Measurements from ENCODE around the gene SPATA31D3. TPM values are rescaled to one million over a fixed set of nuclear protein-coding genes. Genes with fewer than 3 reads are reported as not detected.
"Not testable (repeated sequence)": the region's sequence is repeated elsewhere in the genome, so short reads cannot be mapped to it uniquely, and the experiment has no call there.

Gene SPATA31D3
- total RNA-seq = not detected

- H3K36me3 Mint-ChIP-seq (ENCODE audit: low read depth); H3K27me3 Mint-ChIP-seq; POLR2A ChIA-PET; H3K9me3 Mint-ChIP-seq; H3K27ac Mint-ChIP-seq; H3K4me3 Mint-ChIP-seq; DNase-seq; H3K4me1 Mint-ChIP-seq; CTCF ChIA-PET: not testable (repeated sequence)
Measured at GRCh38 chr9:81943393-81943792, at the start of gene SPATA31D3. SPATA31D3 (plus strand) TSS chr9:81943500; CDS start chr9:81943586, 86 bp downstream.

- H3K27ac Mint-ChIP-seq = no peak overlapping the region
- ChIA-PET POLR2A (no interaction called here), CTCF (interaction anchor here (0.6 kb wide), 2 partner anchors 1307 to 1675 kb away, joined by 3 to 4 read pairs; no protein-coding TSS in a partner anchor)
- H3K36me3 Mint-ChIP-seq (ENCODE audit: low read depth) = no peaks in the 10 kb centered on the region
- H3K9me3 Mint-ChIP-seq = peaks cover 5% of the 10 kb centered on the region
- DNase-seq = no peak
- no peaks in the 10 kb centered on the region for H3K27me3 Mint-ChIP-seq
- H3K4me3 Mint-ChIP-seq = no peak overlapping the region
- H3K4me1 Mint-ChIP-seq = no peaks in the 10 kb centered on the region
Measured at GRCh38 chr9:81893929-81894328, 49.4 kb upstream of the SPATA31D3 start.

GRCh38 chr9:81894891-81895290, 48.4 kb upstream of the SPATA31D3 start:
- H3K4me1 Mint-ChIP-seq = no peaks in the 10 kb centered on the region
- POLR2A ChIA-PET = no interaction called here

DNA sequence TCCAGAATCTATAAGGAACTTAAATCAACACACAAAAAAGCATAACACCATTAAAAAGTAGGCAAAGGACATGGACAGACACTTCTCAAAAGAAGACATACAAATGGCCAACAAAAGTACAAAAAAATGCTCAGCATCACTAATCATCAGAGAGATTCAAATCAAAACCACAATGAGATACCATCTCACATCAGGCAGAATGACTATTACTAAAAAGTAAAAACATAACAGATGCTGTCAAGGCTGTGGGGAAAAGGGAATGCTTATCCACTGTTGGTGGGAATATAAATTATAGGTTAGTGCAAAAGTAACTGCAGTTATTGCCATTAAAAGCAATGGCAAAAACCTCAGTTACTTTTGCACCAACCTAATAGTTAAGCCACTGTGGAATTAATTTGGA, 47.2 kb upstream of the SPATA31D3 start:
- Mint-ChIP-seq H3K27ac (no peak overlapping the region), H3K27me3 (no peaks in the 10 kb centered on the region), H3K4me3 (no peak overlapping the region), H3K36me3 (ENCODE audit: low read depth) (no peaks in the 10 kb centered on the region), H3K9me3 (no peaks in the 10 kb centered on the region), H3K4me1 (no peaks in the 10 kb centered on the region)
- ChIA-PET POLR2A (no interaction called here), CTCF (no interaction called here)
- DNase-seq = no peak

More at GRCh38 chr9:81894891-81895290, 48.4 kb upstream of the SPATA31D3 start:
- H3K36me3 Mint-ChIP-seq (ENCODE audit: low read depth) = no peaks in the 10 kb centered on the region
- H3K27ac Mint-ChIP-seq = no peak overlapping the region
- H3K27me3 Mint-ChIP-seq = no peaks in the 10 kb centered on the region
- no peak overlapping the region for H3K4me3 Mint-ChIP-seq
- CTCF ChIA-PET = no interaction called here
- no peak for DNase-seq
- H3K9me3 Mint-ChIP-seq = peaks cover 3% of the 10 kb centered on the region

- no peaks in the 10 kb centered on the region for H3K9me3 Mint-ChIP-seq
- CTCF ChIA-PET = no interaction called here
- no peak for DNase-seq
- no peak overlapping the region for H3K4me3 Mint-ChIP-seq
- POLR2A ChIA-PET = no interaction called here
- no peaks in the 10 kb centered on the region for H3K36me3 Mint-ChIP-seq (ENCODE audit: low read depth)
- H3K27ac Mint-ChIP-seq = no peak overlapping the region
- no peaks in the 10 kb centered on the region for H3K27me3 Mint-ChIP-seq
- H3K4me1 Mint-ChIP-seq = no peaks in the 10 kb centered on the region
Measured at GRCh38 chr9:81898851-81899250, 44.4 kb upstream of the SPATA31D3 start.

DNA sequence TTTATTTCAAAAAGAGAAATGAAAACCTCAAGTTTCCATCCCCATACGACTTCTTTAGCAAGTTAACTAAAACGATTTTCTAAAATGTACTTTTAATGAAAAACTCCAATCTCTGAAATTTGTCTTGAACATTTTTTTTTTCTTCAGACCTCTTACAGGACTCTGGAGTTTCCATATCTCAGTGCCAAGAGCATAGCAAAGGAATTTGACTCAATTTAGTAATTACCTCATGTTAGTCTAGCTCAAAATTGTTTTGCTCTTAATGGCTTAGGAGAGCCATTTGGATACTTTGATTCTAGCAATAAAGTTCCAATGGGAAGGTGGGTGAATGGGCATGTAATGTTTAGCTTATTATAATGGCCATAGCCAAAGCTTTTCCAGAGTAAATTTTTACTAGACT, 41.1 kb upstream of the SPATA31D3 start:
- Mint-ChIP-seq H3K36me3 (ENCODE audit: low read depth) (no peaks in the 10 kb centered on the region), H3K4me3 (no peak overlapping the region), H3K4me1 (no peaks in the 10 kb centered on the region), H3K9me3 (no peaks in the 10 kb centered on the region), H3K27me3 (no peaks in the 10 kb centered on the region), H3K27ac (no peak overlapping the region)
- POLR2A ChIA-PET = no interaction called here
- CTCF ChIA-PET = no interaction called here
- no peak for DNase-seq

GRCh38 chr9:81902626-81903025, 40.7 kb upstream of the SPATA31D3 start:
- ChIA-PET POLR2A (no interaction called here), CTCF (no interaction called here)
- Mint-ChIP-seq H3K27ac (no peak overlapping the region), H3K36me3 (ENCODE audit: low read depth) (no peaks in the 10 kb centered on the region), H3K4me3 (no peak overlapping the region), H3K27me3 (no peaks in the 10 kb centered on the region), H3K4me1 (no peaks in the 10 kb centered on the region), H3K9me3 (no peaks in the 10 kb centered on the region)
- no peak for DNase-seq

DNA sequence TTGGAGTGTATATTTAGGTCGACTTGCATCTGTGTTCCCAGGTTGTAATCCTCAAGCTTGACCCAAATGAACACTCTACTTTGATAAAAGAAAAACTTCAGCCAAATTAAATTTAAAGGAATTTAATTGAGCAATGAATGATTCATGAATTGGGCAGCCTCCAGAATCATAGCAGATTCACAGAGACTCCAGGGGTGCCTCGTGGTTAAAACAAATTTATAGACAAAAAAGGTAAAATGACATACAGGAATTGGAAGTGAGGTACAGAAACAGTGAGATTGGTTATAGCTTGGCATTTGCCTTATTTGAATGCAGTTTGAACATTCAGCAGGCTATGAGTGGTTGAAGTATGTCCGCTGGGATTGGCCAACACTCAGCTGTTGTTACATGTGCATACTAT, 36.6 kb upstream of the SPATA31D3 start:
- no peaks in the 10 kb centered on the region for H3K9me3 Mint-ChIP-seq
- ChIA-PET POLR2A (no interaction called here), CTCF (no interaction called here)
- DNase-seq = no peak
- no peak overlapping the region for H3K27ac Mint-ChIP-seq
- no peaks in the 10 kb centered on the region for H3K27me3 Mint-ChIP-seq
- H3K36me3 Mint-ChIP-seq (ENCODE audit: low read depth) = no peaks in the 10 kb centered on the region
- H3K4me1 Mint-ChIP-seq = no peaks in the 10 kb centered on the region
- no peak overlapping the region for H3K4me3 Mint-ChIP-seq

- CTCF ChIA-PET = no interaction called here
- no peak overlapping the region for H3K4me3 Mint-ChIP-seq
Measured at GRCh38 chr9:81912135-81912534, 31.2 kb upstream of the SPATA31D3 start.

GRCh38 chr9:81915801-81916505, 27.3 kb upstream of the SPATA31D3 start:
- ChIA-PET POLR2A (no interaction called here), CTCF (no interaction called here)
- Mint-ChIP-seq H3K9me3 (no peaks in the 10 kb centered on the region), H3K4me3 (no peak overlapping the region), H3K36me3 (ENCODE audit: low read depth) (no peaks in the 10 kb centered on the region), H3K4me1 (no peaks in the 10 kb centered on the region), H3K27me3 (no peaks in the 10 kb centered on the region), H3K27ac (no peak overlapping the region)
- DNase-seq = no peak

More at GRCh38 chr9:81912135-81912534, 31.2 kb upstream of the SPATA31D3 start:
- Mint-ChIP-seq H3K27me3 (no peaks in the 10 kb centered on the region), H3K27ac (no peak overlapping the region), H3K36me3 (ENCODE audit: low read depth) (no peaks in the 10 kb centered on the region), H3K4me1 (no peaks in the 10 kb centered on the region), H3K9me3 (no peaks in the 10 kb centered on the region)
- POLR2A ChIA-PET = no interaction called here
- DNase-seq = no peak

GRCh38 chr9:81918507-81918906, 24.8 kb upstream of the SPATA31D3 start:
- H3K4me1 Mint-ChIP-seq, DNase-seq: not testable (repeated sequence)

GRCh38 chr9:81928305-81928704, 15.0 kb upstream of the SPATA31D3 start, which contains the start of gene SPATA31D4:
SPATA31D4 (plus strand) TSS chr9:81928428; CDS start chr9:81928514, 86 bp downstream.
- not testable (repeated sequence) for H3K4me3 Mint-ChIP-seq

More at GRCh38 chr9:81918507-81918906, 24.8 kb upstream of the SPATA31D3 start:
- H3K27me3 Mint-ChIP-seq; H3K27ac Mint-ChIP-seq; H3K36me3 Mint-ChIP-seq (ENCODE audit: low read depth); POLR2A ChIA-PET; H3K9me3 Mint-ChIP-seq; H3K4me3 Mint-ChIP-seq; CTCF ChIA-PET: not testable (repeated sequence)

DNA sequence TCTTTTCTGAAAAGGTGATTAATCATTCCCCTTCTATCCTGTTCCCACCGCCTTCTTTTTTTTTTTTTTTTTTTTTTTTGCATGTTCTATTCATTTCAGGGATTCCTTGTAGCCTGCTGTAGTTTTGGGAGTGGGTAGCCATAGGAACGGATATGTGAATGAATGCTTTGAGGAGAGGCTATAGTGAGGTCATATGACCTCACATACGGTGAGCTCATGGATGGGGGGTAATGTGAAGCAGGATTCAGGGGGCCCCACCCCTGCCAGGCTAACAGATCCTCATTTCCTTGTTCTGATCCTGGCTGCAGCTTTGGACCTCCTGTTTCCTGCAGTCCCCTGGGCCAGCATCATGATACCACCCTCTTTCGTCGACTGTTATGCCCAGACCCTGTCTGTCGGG, 13.2 kb upstream of the SPATA31D3 start:
- H3K9me3 Mint-ChIP-seq; H3K27me3 Mint-ChIP-seq; H3K4me3 Mint-ChIP-seq; POLR2A ChIA-PET; H3K4me1 Mint-ChIP-seq; CTCF ChIA-PET; H3K36me3 Mint-ChIP-seq (ENCODE audit: low read depth); DNase-seq; H3K27ac Mint-ChIP-seq: not testable (repeated sequence)

More at GRCh38 chr9:81928305-81928704, 15.0 kb upstream of the SPATA31D3 start, which contains the start of gene SPATA31D4:
- POLR2A ChIA-PET; H3K27me3 Mint-ChIP-seq; H3K9me3 Mint-ChIP-seq; H3K4me1 Mint-ChIP-seq; H3K36me3 Mint-ChIP-seq (ENCODE audit: low read depth); CTCF ChIA-PET; H3K27ac Mint-ChIP-seq; DNase-seq: not testable (repeated sequence)

GRCh38 chr9:81933547-81933946, 9.8 kb upstream of the SPATA31D3 start:
- H3K36me3 Mint-ChIP-seq (ENCODE audit: low read depth); H3K4me3 Mint-ChIP-seq; DNase-seq; H3K27me3 Mint-ChIP-seq; H3K27ac Mint-ChIP-seq; H3K9me3 Mint-ChIP-seq; POLR2A ChIA-PET; CTCF ChIA-PET; H3K4me1 Mint-ChIP-seq: not testable (repeated sequence)
